ENCODE measurements around the gene PLEK.

DNA sequence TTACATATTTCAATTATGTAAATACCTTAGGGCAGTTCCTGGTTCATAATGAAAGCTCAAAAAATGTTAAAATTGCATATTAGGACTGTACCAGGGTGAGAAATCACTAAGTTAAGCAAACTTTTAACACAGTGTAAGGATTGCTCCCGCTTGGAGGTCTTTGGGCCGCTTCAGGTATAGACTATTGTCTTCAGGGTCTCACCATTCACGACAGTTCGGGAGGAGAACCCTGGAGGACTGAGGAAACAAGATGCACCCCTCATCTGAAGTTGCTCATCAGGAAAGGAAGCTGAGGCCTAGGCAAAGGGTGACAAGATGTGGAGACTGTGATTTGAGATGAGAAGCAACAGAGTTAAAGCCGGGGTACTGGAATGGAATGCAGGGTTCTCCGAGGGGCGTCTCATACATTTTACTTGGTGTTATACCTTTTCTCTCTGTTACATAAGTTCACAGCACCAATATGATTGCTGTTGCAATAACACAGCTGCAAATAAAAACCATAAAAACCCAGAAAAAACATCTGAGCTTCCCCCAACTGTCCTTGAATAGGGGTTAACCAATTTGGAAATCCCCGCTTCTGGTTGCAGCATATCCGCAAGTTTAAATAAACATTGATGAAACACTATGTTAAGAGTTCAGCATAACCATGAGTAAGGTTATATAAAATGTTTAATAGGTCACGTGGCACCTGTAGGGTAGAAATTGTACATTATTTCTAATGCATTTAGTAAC is 61.9 kb downstream of the PLEK start:
- TF ChIP-seq EZH2 (IDR thresholded peaks at IDR 0.05; ENCODE audit: borderline replicate concordance, low read depth, low read length, severe bottlenecking) (no peak), POLR2A (IDR thresholded peaks at IDR 0.05; ENCODE audit: low read depth, low read length) (no peak), POLR2AphosphoS5 (IDR thresholded peaks at IDR 0.05; ENCODE audit: insufficient read depth, low read depth, low read length) (no peak), MYC (IDR thresholded peaks at IDR 0.05; ENCODE audit: low read depth, low read length) (no peak), JUN (IDR thresholded peaks at IDR 0.05; ENCODE audit: borderline replicate concordance, insufficient read depth, insufficient read length, low read depth) (no peak)
- TF ChIP-seq, protein P1, sequence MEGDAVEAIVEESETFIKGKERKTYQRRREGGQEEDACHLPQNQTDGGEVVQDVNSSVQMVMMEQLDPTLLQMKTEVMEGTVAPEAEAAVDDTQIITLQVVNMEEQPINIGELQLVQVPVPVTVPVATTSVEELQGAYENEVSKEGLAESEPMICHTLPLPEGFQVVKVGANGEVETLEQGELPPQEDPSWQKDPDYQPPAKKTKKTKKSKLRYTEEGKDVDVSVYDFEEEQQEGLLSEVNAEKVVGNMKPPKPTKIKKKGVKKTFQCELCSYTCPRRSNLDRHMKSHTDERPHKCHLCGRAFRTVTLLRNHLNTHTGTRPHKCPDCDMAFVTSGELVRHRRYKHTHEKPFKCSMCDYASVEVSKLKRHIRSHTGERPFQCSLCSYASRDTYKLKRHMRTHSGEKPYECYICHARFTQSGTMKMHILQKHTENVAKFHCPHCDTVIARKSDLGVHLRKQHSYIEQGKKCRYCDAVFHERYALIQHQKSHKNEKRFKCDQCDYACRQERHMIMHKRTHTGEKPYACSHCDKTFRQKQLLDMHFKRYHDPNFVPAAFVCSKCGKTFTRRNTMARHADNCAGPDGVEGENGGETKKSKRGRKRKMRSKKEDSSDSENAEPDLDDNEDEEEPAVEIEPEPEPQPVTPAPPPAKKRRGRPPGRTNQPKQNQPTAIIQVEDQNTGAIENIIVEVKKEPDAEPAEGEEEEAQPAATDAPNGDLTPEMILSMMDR (IDR thresholded peaks at IDR 0.05; ENCODE audit: extremely low read depth in 1 of 2, insufficient read depth in 1 of 2, low read depth in 1 of 2, low read length in 2 of 2) = no peak
